Mesendoderm (in vitro differentiated cells): ENCODE measurements around the gene SLC35F1.

Experiments
- DNase-seq: peaks from one replicate; pipeline ENCODE4 v3.0.0; 2013
- H2AK5ac ChIP-seq: 2 replicates; pipeline ENCODE4 v1.6.1; 2013; ENCODE audit warnings: low read length, inconsistent platforms
- H2BK120ac ChIP-seq: 2 replicates; pipeline ENCODE4 v1.6.1; 2013; ENCODE audit warnings: low read depth, mild to moderate bottlenecking, low read length, moderate library complexity, mixed read lengths
- H2BK15ac ChIP-seq: replicated peaks from 2 replicates; pipeline ENCODE4 v1.6.1; 2013; ENCODE audit warnings: low read depth, mild to moderate bottlenecking, moderate library complexity
- H2BK5ac ChIP-seq: 2 replicates; pipeline ENCODE4 v1.6.1; 2013; ENCODE audit warnings: low read length, inconsistent platforms
- H3K18ac ChIP-seq: 2 replicates; pipeline ENCODE4 v1.6.1; 2013; ENCODE audit warnings: mild to moderate bottlenecking, low read length, mixed read lengths
- H3K23ac ChIP-seq: one replicate; pipeline ENCODE4 v1.6.1; 2013; ENCODE audit warnings: low read length
- H3K27ac ChIP-seq: 2 replicates; pipeline ENCODE4 v1.5.1; 2013; ENCODE audit warnings: low read depth, mild to moderate bottlenecking, inconsistent platforms, low read length, moderate library complexity
- H3K27me3 ChIP-seq: 2 replicates; pipeline ENCODE4 v1.6.1; 2013; ENCODE audit warnings: low read length, control low read depth, mild to moderate bottlenecking, inconsistent platforms; ENCODE audit not compliant: insufficient read depth, poor library complexity
- H3K36me3 ChIP-seq: 2 replicates; pipeline ENCODE4 v1.6.1; 2013; ENCODE audit warnings: low read length, inconsistent platforms; ENCODE audit not compliant: control insufficient read depth, insufficient read depth
- H3K4ac ChIP-seq: one replicate; pipeline ENCODE4 v1.6.1; 2013; ENCODE audit warnings: low read depth, mild to moderate bottlenecking, low read length, moderate library complexity
- H3K4me1 ChIP-seq: 2 replicates; pipeline ENCODE4 v1.6.1; 2013; ENCODE audit warnings: low read depth, low read length, inconsistent platforms; ENCODE audit not compliant: control insufficient read depth
- H3K4me2 ChIP-seq: 2 replicates; pipeline ENCODE4 v1.6.1; 2013; ENCODE audit warnings: low read length
- H3K4me3 ChIP-seq: 2 replicates; pipeline ENCODE4 v1.5.1; 2013; ENCODE audit warnings: mild to moderate bottlenecking, low read length
- H3K56ac ChIP-seq: one replicate; pipeline ENCODE4 v1.6.1; 2013; ENCODE audit warnings: low read length
- H3K79me1 ChIP-seq: 2 replicates; pipeline ENCODE4 v1.6.1; 2013; ENCODE audit warnings: low read length, inconsistent platforms
- H3K79me2 ChIP-seq: 2 replicates; pipeline ENCODE4 v1.6.1; 2013; ENCODE audit warnings: mild to moderate bottlenecking, low read length; ENCODE audit not compliant: control insufficient read depth, insufficient read depth
- H3K9ac ChIP-seq: 2 replicates; pipeline ENCODE4 v1.6.1; 2013; ENCODE audit warnings: low read length, inconsistent platforms
- H4K5ac ChIP-seq: one replicate; pipeline ENCODE4 v1.6.1; 2013; ENCODE audit warnings: low read length
- H4K8ac ChIP-seq: one replicate; pipeline ENCODE4 v1.6.1; 2013; ENCODE audit warnings: low read depth, mild to moderate bottlenecking, control low read depth, low read length, moderate library complexity
- WGBS: extraction: QIAGEN DNeasy Blood & Tissue Kit; methylation state at CpG from one replicate; pipeline ENCODE4 v1.1.7; 2013; ENCODE audit warnings: low lambda C conversion rate, missing lambda C conversion rate; ENCODE audit not compliant: insufficient coverage; ENCODE audit errors: extremely low coverage; 5-methylcytosine and 5-hydroxymethylcytosine counted together

The SLC35F1 gene

GRCh38 chr6:118252474-118252873 is 345.4 kb downstream of the SLC35F1 start:
- WGBS: no CpG with 5 or more reads among the region's 1 CpG
- Histone ChIP-seq H3K36me3 (no peaks in the 10 kb centered on the region), H3K23ac (no peak overlapping the region), H2AK5ac (no peak overlapping the region), H3K56ac (no peak overlapping the region), H3K79me1 (no peaks in the 10 kb centered on the region), H3K4me3 (no peak overlapping the region), H3K27me3 (no peaks in the 10 kb centered on the region), H3K18ac (no peak overlapping the region), H2BK5ac (no peak overlapping the region), H3K4me2 (no peak overlapping the region), H4K5ac (no peak overlapping the region), H4K8ac (no peak overlapping the region), H3K4ac (no peak overlapping the region), H3K4me1 (no peaks in the 10 kb centered on the region), H3K27ac (no peak overlapping the region), H2BK120ac (no peak overlapping the region), H2BK15ac (no peak overlapping the region), H3K9ac (no peak overlapping the region), H3K79me2 (no peaks in the 10 kb centered on the region)
- DNase-seq: no peak

GRCh38 chr6:118253741-118254140 is 346.7 kb downstream of the SLC35F1 start:
- Histone ChIP-seq H2BK15ac (no peak overlapping the region), H3K27me3 (no peaks in the 10 kb centered on the region), H3K79me2 (no peaks in the 10 kb centered on the region), H3K9ac (no peak overlapping the region), H3K4me3 (no peak overlapping the region), H4K8ac (no peak overlapping the region), H3K36me3 (no peaks in the 10 kb centered on the region), H2BK120ac (no peak overlapping the region), H3K27ac (no peak overlapping the region), H3K4ac (no peak overlapping the region), H3K4me2 (no peak overlapping the region), H3K18ac (no peak overlapping the region), H4K5ac (no peak overlapping the region), H3K4me1 (no peaks in the 10 kb centered on the region), H2AK5ac (no peak overlapping the region), H2BK5ac (no peak overlapping the region), H3K23ac (no peak overlapping the region), H3K79me1 (no peaks in the 10 kb centered on the region), H3K56ac (no peak overlapping the region)
- no peak for DNase-seq
- no CpG with 5 or more reads among the region's 3 CpGs for WGBS

DNA sequence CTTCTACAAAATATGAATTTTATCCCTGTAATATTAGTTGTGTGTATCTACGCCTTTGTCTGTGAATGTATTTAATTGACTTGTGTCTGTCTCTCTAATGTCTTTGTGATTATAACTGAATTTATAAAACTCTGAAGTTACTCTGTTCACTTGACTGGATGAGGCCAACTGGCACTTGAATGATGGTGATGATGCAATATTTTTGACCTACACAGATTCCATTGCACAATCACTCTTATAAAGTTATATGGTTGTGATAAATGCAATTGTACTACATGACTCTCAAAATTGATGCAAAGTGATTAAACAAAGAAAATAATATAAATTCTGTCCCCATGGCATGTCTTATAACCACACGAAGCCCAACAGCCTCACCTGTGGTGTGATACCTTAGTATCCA is 353.8 kb downstream of the SLC35F1 start:
- Histone ChIP-seq H3K56ac (no peak overlapping the region), H2BK5ac (no peak overlapping the region), H3K79me2 (no peaks in the 10 kb centered on the region), H3K4me1 (no peaks in the 10 kb centered on the region), H3K9ac (no peak overlapping the region), H3K79me1 (no peaks in the 10 kb centered on the region), H3K36me3 (no peaks in the 10 kb centered on the region), H3K27me3 (no peaks in the 10 kb centered on the region), H3K4me3 (no peak overlapping the region), H3K4ac (no peak overlapping the region), H4K5ac (no peak overlapping the region), H3K4me2 (no peak overlapping the region), H3K23ac (no peak overlapping the region), H2BK15ac (no peak overlapping the region), H2AK5ac (no peak overlapping the region), H3K18ac (no peak overlapping the region), H2BK120ac (no peak overlapping the region), H3K27ac (no peak overlapping the region), H4K8ac (no peak overlapping the region)
- no peak for DNase-seq
- no CpG with 5 or more reads among the region's 2 CpGs for WGBS

- Histone ChIP-seq H3K18ac (no peak overlapping the region), H3K27me3 (no peaks in the 10 kb centered on the region), H3K4me2 (no peak overlapping the region), H2AK5ac (no peak overlapping the region), H4K5ac (no peak overlapping the region), H2BK5ac (no peak overlapping the region), H3K79me2 (no peaks in the 10 kb centered on the region), H2BK120ac (no peak overlapping the region), H3K56ac (no peak overlapping the region), H3K23ac (no peak overlapping the region), H3K36me3 (no peaks in the 10 kb centered on the region), H3K9ac (no peak overlapping the region), H3K4ac (no peak overlapping the region), H3K4me1 (no peaks in the 10 kb centered on the region), H3K79me1 (no peaks in the 10 kb centered on the region), H4K8ac (no peak overlapping the region), H3K4me3 (no peak overlapping the region), H2BK15ac (no peak overlapping the region), H3K27ac (no peak overlapping the region)
- no CpG with 5 or more reads among the region's 2 CpGs for WGBS
- peak; percentile 79 for DNase-seq
These were observed 356.9 kb downstream of the SLC35F1 start for GRCh38 chr6:118263921-118264486.

GRCh38 chr6:118269659-118270058 is 362.6 kb downstream of the SLC35F1 start:
- H3K79me2 ChIP-seq: no peaks in the 10 kb centered on the region
- no peaks in the 10 kb centered on the region for H3K36me3 ChIP-seq
- no peak overlapping the region for H3K18ac ChIP-seq
- WGBS: no CpG with 5 or more reads among the region's 4 CpGs
- H2BK5ac ChIP-seq: no peak overlapping the region
- no peaks in the 10 kb centered on the region for H3K27me3 ChIP-seq
- no peak overlapping the region for H3K4me3 ChIP-seq
- no peak overlapping the region for H3K23ac ChIP-seq
- H3K4me1 ChIP-seq: no peaks in the 10 kb centered on the region
- no peak overlapping the region for H4K8ac ChIP-seq
- H3K4me2 ChIP-seq: no peak overlapping the region
- H3K56ac ChIP-seq: no peak overlapping the region
- no peak for DNase-seq
- no peak overlapping the region for H3K27ac ChIP-seq
- no peak overlapping the region for H2BK15ac ChIP-seq
- H3K79me1 ChIP-seq: no peaks in the 10 kb centered on the region
- no peak overlapping the region for H2BK120ac ChIP-seq
- H3K4ac ChIP-seq: no peak overlapping the region
- H2AK5ac ChIP-seq: no peak overlapping the region
- H4K5ac ChIP-seq: no peak overlapping the region
- no peak overlapping the region for H3K9ac ChIP-seq

GRCh38 chr6:118277631-118278030 is 370.6 kb downstream of the SLC35F1 start:
- Histone ChIP-seq H3K4me3 (no peak overlapping the region), H3K56ac (no peak overlapping the region), H3K79me2 (no peaks in the 10 kb centered on the region), H3K27me3 (no peaks in the 10 kb centered on the region), H2BK15ac (no peak overlapping the region), H2AK5ac (no peak overlapping the region), H4K8ac (no peak overlapping the region), H3K18ac (no peak overlapping the region), H3K27ac (no peak overlapping the region), H3K23ac (no peak overlapping the region), H3K36me3 (no peaks in the 10 kb centered on the region), H2BK120ac (no peak overlapping the region), H3K9ac (no peak overlapping the region), H2BK5ac (no peak overlapping the region), H3K4me2 (no peak overlapping the region), H3K4ac (no peak overlapping the region), H3K79me1 (no peaks in the 10 kb centered on the region), H4K5ac (no peak overlapping the region), H3K4me1 (no peaks in the 10 kb centered on the region)
- DNase-seq: no peak
- no CpG with 5 or more reads among the region's 1 CpG for WGBS
